Activated naive CD4-positive, alpha-beta T cell treated with anti-CD3 and anti-CD28 coated beads for 36 hours (primary cell): Measurements from ENCODE around the gene APC2. TPM values are rescaled to one million over a fixed set of nuclear protein-coding genes. Genes with fewer than 3 reads are reported as not detected.

Source experiments
- CTCF ChIA-PET: fragments of 350-600 bp; sonication (Branson Sonifier 250); formaldehyde crosslinking; loops from one replicate; lab custom pipeline; 2021; ENCODE audit warnings: antibody characterized with exemption; lab: Charles Lee
- DNase-seq: peaks from one replicate; pipeline ENCODE4 v3.0.0-alpha.2; 2020
- H3K27ac Mint-ChIP-seq: one replicate; pipeline ENCODE4 v1.8.0; 2021; ENCODE audit warnings: mild to moderate bottlenecking, mixed read lengths
- H3K27me3 Mint-ChIP-seq: one replicate; pipeline ENCODE4 v1.8.0; 2021; ENCODE audit warnings: low read depth, mixed read lengths
- H3K36me3 Mint-ChIP-seq: one replicate; pipeline ENCODE4 v1.8.0; 2021; ENCODE audit warnings: low read depth, mixed read lengths
- H3K4me1 Mint-ChIP-seq: one replicate; pipeline ENCODE4 v1.8.0; 2021; ENCODE audit warnings: low read depth, mixed read lengths
- H3K4me3 Mint-ChIP-seq: one replicate; pipeline ENCODE4 v1.8.0; 2021; ENCODE audit warnings: mild to moderate bottlenecking, moderate library complexity, mixed read lengths
- H3K9me3 Mint-ChIP-seq: one replicate; pipeline ENCODE4 v1.8.0; 2021; ENCODE audit warnings: mixed read lengths
- intact Hi-C: fragments of 100-400 bp; cut with micrococcal nuclease; formaldehyde crosslinking; loops from one replicate; pipeline ENCODE4 v1.15.1; 2023
- total RNA-seq, 2 experiments: library from RNA; stranded (reverse); gene quantifications; one replicate each; pipeline ENCODE4 v1.2.3, GENCODE V29; 2021

APC2 gene
- total RNA-seq, 2 experiments from 2014 or later = 0.07 to 0.12 TPM

DNA sequence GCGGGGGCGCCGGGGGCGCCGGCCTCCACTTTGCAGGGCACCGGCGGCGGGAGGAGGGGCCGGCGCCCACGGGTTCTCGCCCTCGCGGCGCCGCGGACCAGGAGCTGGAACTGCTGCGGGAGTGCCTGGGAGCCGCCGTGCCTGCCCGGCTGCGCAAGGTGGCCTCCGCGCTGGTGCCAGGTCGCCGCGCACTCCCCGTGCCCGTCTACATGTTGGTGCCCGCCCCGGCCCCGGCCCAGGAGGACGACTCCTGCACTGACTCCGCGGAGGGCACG lies 17.2 kb downstream of the APC2 start:
- H3K27ac Mint-ChIP-seq = no peak overlapping the region
- H3K9me3 Mint-ChIP-seq = no peaks in the 10 kb centered on the region
- intact Hi-C loops = loop anchor here (5.0 kb wide), 1 partner anchor 290 kb away; no protein-coding TSS in a partner anchor
- H3K36me3 Mint-ChIP-seq = no peaks in the 10 kb centered on the region
- peaks cover 14% of the 10 kb centered on the region for H3K4me1 Mint-ChIP-seq
- peaks cover 17% of the 10 kb centered on the region for H3K27me3 Mint-ChIP-seq
- no peak for DNase-seq
- CTCF ChIA-PET = interaction anchor here (1.0 to 1.3 kb wide), 3 partner anchors 9 to 24 kb away, joined by 3 to 4 read pairs (median 4); partner anchors contain the start of gene REEP6
- no peak overlapping the region for H3K4me3 Mint-ChIP-seq

DNA sequence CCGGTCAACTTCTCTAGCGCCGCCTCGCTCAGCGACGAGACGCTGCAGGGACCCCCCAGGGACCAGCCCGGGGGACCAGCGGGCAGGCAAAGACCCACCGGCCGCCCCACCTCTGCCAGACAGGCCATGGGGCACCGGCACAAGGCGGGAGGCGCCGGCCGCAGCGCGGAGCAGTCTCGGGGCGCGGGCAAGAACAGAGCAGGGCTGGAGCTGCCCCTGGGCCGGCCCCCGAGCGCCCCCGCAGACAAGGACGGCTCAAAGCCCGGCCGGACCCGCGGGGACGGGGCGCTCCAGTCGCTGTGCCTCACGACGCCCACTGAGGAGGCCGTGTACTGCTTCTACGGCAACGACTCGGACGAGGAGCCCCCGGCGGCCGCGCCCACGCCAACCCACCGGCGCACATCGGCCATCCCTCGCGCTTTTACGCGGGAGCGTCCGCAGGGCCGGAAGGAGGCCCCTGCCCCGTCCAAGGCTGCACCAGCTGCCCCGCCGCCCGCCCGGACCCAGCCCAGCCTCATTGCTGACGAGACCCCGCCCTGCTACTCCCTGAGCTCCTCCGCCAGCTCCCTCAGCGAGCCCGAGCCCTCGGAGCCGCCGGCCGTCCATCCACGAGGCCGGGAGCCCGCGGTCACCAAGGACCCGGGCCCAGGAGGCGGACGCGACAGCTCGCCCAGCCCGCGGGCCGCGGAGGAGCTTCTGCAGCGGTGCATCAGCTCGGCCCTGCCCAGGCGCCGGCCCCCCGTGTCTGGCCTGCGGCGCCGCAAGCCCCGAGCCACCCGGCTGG lies 17.8 kb downstream of the APC2 start:
- CTCF ChIA-PET = interaction anchor here (1.3 kb wide), 2 partner anchors 17 to 23 kb away, joined by 3 to 4 read pairs; no protein-coding TSS in a partner anchor
- H3K36me3 Mint-ChIP-seq = no peaks in the 10 kb centered on the region
- no peak for DNase-seq
- peaks cover 17% of the 10 kb centered on the region for H3K27me3 Mint-ChIP-seq
- H3K4me1 Mint-ChIP-seq = peaks cover 14% of the 10 kb centered on the region
- no peak overlapping the region for H3K4me3 Mint-ChIP-seq
- H3K9me3 Mint-ChIP-seq = no peaks in the 10 kb centered on the region
- intact Hi-C loops = loop anchor here (5.0 kb wide), 1 partner anchor 290 kb away; no protein-coding TSS in a partner anchor
- no peak overlapping the region for H3K27ac Mint-ChIP-seq

DNA sequence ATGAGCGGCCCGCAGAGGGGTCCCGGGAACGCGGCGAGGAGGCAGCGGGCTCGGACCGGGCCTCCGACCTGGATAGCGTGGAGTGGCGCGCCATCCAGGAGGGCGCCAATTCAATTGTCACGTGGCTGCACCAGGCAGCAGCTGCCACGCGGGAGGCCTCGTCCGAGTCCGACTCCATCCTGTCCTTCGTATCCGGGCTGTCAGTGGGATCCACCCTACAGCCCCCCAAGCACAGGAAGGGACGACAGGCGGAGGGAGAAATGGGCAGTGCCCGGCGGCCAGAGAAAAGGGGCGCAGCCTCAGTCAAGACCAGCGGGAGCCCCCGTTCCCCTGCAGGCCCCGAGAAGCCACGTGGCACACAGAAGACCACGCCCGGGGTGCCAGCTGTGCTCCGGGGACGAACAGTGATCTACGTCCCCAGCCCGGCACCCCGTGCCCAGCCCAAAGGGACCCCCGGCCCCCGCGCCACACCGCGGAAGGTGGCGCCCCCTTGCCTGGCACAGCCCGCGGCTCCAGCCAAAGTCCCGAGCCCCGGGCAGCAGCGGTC lies 18.4 kb downstream of the APC2 start:
- Mint-ChIP-seq H3K27me3 (peaks cover 17% of the 10 kb centered on the region), H3K36me3 (no peaks in the 10 kb centered on the region), H3K4me3 (peak overlapping the region; percentile 36), H3K27ac (no peak overlapping the region), H3K9me3 (no peaks in the 10 kb centered on the region), H3K4me1 (peaks cover 17% of the 10 kb centered on the region)
- no peak for DNase-seq
- CTCF ChIA-PET = interaction anchor here (1.3 kb wide), 1 partner anchor 24 kb away, joined by 3 read pairs; no protein-coding TSS in a partner anchor
- intact Hi-C loops = loop anchor here (5.0 kb wide), 1 partner anchor 289 kb away; no protein-coding TSS in a partner anchor

DNA sequence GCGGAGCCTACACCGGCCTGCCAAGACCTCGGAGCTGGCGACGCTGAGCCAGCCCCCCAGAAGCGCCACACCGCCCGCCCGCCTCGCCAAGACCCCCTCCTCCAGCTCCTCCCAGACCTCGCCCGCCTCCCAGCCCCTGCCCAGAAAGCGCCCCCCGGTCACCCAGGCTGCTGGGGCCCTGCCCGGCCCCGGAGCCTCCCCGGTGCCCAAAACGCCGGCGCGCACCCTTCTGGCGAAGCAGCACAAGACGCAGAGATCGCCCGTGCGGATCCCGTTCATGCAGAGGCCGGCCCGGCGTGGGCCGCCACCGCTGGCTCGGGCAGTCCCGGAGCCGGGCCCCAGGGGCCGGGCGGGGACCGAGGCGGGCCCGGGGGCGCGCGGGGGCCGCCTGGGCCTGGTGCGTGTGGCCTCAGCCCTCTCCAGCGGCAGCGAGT lies 18.9 kb downstream of the APC2 start:
- intact Hi-C loops = loop anchor here (5.0 kb wide), 1 partner anchor 288 kb away; no protein-coding TSS in a partner anchor
- Mint-ChIP-seq H3K27me3 (peaks cover 17% of the 10 kb centered on the region), H3K27ac (no peak overlapping the region), H3K9me3 (no peaks in the 10 kb centered on the region), H3K36me3 (no peaks in the 10 kb centered on the region), H3K4me3 (peak overlapping the region; percentile 36), H3K4me1 (peaks cover 17% of the 10 kb centered on the region)
- CTCF ChIA-PET = interaction anchor here (1.3 kb wide), 1 partner anchor 25 kb away, joined by 3 read pairs; no protein-coding TSS in a partner anchor
- DNase-seq = no peak

DNA sequence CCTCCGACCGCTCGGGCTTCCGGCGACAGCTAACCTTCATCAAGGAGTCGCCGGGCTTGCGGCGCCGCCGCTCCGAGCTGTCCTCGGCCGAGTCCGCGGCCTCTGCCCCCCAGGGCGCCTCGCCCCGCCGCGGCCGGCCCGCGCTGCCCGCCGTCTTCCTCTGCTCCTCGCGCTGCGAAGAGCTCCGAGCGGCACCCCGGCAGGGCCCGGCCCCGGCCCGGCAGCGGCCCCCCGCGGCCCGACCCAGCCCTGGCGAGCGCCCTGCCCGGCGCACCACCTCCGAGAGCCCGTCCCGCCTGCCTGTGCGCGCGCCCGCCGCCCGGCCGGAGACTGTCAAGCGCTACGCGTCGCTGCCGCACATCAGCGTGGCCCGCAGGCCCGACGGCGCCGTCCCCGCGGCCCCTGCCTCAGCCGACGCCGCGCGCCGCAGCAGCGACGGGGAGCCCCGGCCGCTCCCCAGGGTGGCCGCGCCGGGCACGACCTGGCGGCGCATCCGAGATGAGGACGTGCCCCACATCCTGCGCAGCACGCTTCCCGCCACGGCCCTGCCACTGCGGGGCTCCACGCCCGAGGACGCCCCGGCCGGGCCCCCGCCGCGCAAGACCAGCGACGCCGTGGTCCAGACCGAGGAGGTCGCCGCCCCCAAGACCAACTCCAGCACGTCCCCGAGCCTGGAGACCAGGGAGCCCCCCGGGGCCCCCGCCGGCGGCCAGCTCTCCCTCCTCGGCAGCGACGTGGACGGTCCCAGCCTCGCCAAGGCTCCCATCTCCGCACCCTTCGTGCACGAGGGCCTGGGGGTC lies 19.5 kb downstream of the APC2 start:
- Mint-ChIP-seq H3K27me3 (peaks cover 17% of the 10 kb centered on the region), H3K27ac (no peak overlapping the region), H3K4me1 (peaks cover 17% of the 10 kb centered on the region), H3K9me3 (no peaks in the 10 kb centered on the region), H3K36me3 (no peaks in the 10 kb centered on the region), H3K4me3 (no peak overlapping the region)
- CTCF ChIA-PET = interaction anchor here (1.3 kb wide), 1 partner anchor 25 kb away, joined by 3 read pairs; no protein-coding TSS in a partner anchor
- intact Hi-C loops = loop anchor here (2.0 to 5.0 kb wide), 2 partner anchors 43 to 288 kb away; partner anchors contain the start of gene ADAMTSL5
- no peak for DNase-seq

DNA sequence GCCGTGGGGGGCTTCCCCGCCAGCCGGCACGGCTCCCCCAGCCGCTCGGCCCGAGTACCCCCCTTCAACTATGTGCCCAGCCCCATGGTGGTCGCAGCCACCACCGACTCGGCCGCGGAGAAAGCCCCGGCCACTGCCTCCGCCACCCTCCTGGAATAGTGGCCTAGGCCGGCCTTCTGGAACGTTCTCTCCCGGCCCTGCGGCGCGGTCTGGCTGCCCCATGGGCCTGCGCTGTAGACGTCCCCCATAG lies 20.1 kb downstream of the APC2 start:
- no peak for DNase-seq
- CTCF ChIA-PET = no interaction called here

DNA sequence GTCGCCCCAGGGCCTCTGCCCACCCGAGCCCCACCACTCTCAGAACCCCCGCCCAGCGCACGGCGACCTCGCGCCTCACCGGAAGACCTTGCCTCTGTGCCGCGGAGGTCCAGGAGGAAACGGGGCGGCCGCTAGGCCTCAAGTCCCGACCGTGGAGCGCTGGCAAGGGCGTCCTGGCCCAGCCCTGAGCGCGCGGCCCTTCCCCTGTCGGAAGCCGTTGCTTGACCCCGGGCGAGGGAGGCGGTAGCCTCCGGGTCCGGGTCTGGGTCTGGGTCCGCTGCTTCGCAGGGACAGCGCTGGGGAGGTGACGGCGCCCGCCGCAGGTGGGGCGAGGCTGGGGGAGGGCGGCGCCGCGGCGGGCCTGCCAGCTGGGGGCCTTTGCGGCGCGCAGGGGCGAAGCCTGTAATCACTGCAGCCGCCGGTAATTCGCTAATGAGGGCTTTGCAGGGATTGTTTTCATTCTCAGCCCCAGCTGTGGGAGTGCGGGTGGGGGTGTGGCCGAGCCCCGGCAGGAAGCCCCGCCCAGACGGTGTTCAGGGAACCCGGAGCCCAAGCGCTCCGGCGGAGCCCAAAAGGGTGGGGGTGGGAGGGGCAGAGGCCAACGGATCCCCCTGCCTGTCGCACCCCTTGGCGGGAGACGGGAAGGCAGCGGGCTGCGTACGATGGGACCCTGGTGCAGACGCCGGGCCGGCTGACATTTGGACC lies 20.5 kb downstream of the APC2 start:
- Mint-ChIP-seq H3K36me3 (no peaks in the 10 kb centered on the region), H3K4me1 (peaks cover 17% of the 10 kb centered on the region), H3K9me3 (no peaks in the 10 kb centered on the region), H3K27me3 (peaks cover 17% of the 10 kb centered on the region), H3K4me3 (peak overlapping the region; percentile 51), H3K27ac (no peak overlapping the region)
- CTCF ChIA-PET = interaction anchor here (1.4 kb wide), 1 partner anchor 26 kb away, joined by 3 read pairs; no protein-coding TSS in a partner anchor
- intact Hi-C loops = loop anchor here (2.0 kb wide), 1 partner anchor 42 kb away; the partner anchor contains the start of gene ADAMTSL5
- DNase-seq = peak; percentile 76

More for the DNA sequence above, 20.1 kb downstream of the APC2 start:
- intact Hi-C loops = loop anchor here (2.0 kb wide), 1 partner anchor 43 kb away; the partner anchor contains the start of gene ADAMTSL5
- H3K27me3 Mint-ChIP-seq = peaks cover 17% of the 10 kb centered on the region
- peak overlapping the region; percentile 51 for H3K4me3 Mint-ChIP-seq
- H3K4me1 Mint-ChIP-seq = peaks cover 17% of the 10 kb centered on the region
- H3K36me3 Mint-ChIP-seq = no peaks in the 10 kb centered on the region
- H3K9me3 Mint-ChIP-seq = no peaks in the 10 kb centered on the region
- H3K27ac Mint-ChIP-seq = no peak overlapping the region

DNA sequence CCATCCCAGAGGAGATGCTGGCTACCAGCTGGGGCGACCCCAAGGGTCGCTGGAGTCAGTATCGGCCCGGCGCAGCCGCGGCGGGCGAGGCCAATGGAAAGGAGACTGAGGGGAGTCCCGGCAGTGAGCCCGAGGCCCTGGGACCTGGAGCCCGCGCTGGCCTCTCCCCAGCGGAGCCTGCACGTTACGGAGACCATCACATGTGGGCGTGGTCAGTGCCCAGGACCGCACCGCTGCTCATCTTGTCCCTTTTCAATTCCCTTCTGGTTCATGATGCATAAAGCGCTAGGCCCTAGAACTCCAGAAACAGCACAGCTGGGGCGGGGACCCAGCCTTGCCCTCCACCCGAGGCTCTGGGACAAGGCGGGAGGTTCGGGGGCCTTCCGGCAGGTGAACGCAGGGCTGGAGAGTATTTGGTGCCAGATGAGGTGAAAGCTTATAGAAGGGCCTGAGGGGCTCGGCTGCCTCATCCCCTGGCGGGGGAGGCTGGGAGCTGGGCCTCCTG lies 21.1 kb downstream of the APC2 start:
- Mint-ChIP-seq H3K4me3 (no peak overlapping the region), H3K9me3 (no peaks in the 10 kb centered on the region)
- CTCF ChIA-PET = interaction anchor here (0.6 to 1.4 kb wide), 2 partner anchors 27 to 297 kb away, joined by 3 read pairs; no protein-coding TSS in a partner anchor

DNA sequence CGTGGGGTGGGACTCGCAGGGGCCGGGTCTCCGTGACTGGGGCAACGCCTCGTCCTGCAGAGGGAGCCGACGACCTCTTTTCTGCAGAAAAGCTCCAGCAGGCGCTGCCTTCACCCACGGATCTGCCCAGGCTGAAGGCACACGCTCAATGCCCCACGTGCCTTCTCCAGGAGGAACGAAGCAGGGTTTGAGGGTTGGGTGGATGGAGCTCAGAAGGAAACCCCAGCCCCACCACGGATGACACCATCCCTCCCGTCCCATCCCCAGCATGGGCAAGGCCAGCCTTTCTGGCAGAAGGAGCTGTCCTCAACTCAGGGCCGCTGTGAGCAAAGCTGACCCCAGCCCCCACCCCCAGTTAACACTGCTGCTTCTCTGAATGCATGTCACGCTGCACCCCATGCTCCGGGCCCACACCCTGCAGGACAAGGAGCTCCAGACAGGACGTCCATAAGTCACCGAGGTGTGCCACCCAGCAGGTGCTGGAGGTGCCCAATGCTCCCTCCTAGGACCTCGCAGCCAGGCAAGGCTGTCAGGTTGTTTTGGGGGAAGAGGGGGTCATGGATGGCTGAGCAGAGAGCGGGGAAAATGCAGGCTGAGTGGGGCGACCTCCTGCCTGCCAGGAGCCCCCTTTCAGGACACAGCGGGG lies 21.7 kb downstream of the APC2 start:
- peaks cover 16% of the 10 kb centered on the region for H3K27me3 Mint-ChIP-seq
- intact Hi-C loops = loop anchor here (2.0 kb wide), 1 partner anchor 41 kb away; the partner anchor contains the start of gene ADAMTSL5
- H3K9me3 Mint-ChIP-seq = no peaks in the 10 kb centered on the region
- DNase-seq = no peak
- no peak overlapping the region for H3K27ac Mint-ChIP-seq
- H3K36me3 Mint-ChIP-seq = no peaks in the 10 kb centered on the region
- CTCF ChIA-PET = interaction anchor here (0.6 to 1.4 kb wide), 3 partner anchors 26 to 297 kb away, joined by 3 read pairs; no protein-coding TSS in a partner anchor
- no peak overlapping the region for H3K4me3 Mint-ChIP-seq
- peaks cover 18% of the 10 kb centered on the region for H3K4me1 Mint-ChIP-seq

More for the DNA sequence above, 21.1 kb downstream of the APC2 start:
- H3K36me3 Mint-ChIP-seq = no peaks in the 10 kb centered on the region
- DNase-seq = no peak
- peaks cover 17% of the 10 kb centered on the region for H3K4me1 Mint-ChIP-seq
- peaks cover 17% of the 10 kb centered on the region for H3K27me3 Mint-ChIP-seq
- intact Hi-C loops = loop anchor here (2.0 kb wide), 1 partner anchor 42 kb away; the partner anchor contains the start of gene ADAMTSL5
- H3K27ac Mint-ChIP-seq = no peak overlapping the region

DNA sequence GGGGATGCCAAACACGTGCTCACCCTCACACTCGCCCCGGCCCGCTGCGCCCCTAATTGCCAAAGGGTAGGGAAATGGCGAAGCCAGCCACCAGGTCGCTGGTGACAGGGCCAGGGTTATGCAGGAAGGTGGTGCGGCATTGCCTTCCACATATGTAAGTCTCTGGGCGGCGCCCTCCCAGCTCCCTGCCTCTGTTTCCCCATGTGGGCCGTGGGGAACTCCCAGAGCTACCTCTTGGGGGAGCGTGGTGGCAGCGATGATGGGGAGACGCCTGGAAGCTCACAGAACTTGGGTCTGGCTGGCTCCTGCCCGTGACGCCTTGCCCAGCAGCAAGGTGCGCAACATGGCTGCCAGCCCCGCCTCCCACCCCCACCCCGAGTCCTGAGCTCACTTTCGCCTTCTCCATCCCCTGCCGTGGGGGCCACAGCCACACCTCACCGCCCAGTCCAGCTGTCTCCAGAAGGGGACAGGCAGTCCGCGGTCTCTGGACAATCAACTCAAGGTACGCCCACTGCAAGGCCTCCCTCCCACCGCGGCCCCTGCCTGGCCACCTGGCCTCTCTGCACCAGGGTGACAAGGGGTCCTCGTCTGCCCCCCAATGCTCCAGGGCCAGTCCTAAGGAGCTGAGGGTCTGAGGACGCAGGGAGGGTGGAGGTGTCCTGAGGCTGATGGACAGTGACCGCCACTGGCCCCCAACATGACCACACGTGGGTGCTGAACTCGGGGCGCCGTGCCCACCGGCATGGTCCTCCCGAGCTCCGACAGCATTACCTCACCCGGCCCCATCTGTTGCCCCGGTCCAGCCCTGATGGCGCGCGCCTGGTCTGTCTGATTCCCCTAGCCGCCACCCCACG lies 22.5 kb downstream of the APC2 start:
- CTCF ChIA-PET = interaction anchor here (0.8 to 1.4 kb wide), 2 partner anchors 27 to 28 kb away, joined by 3 read pairs; no protein-coding TSS in a partner anchor
- H3K4me3 Mint-ChIP-seq = no peak overlapping the region
- peaks cover 13% of the 10 kb centered on the region for H3K27me3 Mint-ChIP-seq
- no peak overlapping the region for H3K27ac Mint-ChIP-seq
- H3K36me3 Mint-ChIP-seq = peaks cover under 1% of the 10 kb centered on the region
- peaks cover 23% of the 10 kb centered on the region for H3K4me1 Mint-ChIP-seq
- no peaks in the 10 kb centered on the region for H3K9me3 Mint-ChIP-seq
- DNase-seq = no peak
- intact Hi-C loops = no loop called here
